ENCODE data around the gene CYP2W1.

CYP2W1 gene

DNA sequence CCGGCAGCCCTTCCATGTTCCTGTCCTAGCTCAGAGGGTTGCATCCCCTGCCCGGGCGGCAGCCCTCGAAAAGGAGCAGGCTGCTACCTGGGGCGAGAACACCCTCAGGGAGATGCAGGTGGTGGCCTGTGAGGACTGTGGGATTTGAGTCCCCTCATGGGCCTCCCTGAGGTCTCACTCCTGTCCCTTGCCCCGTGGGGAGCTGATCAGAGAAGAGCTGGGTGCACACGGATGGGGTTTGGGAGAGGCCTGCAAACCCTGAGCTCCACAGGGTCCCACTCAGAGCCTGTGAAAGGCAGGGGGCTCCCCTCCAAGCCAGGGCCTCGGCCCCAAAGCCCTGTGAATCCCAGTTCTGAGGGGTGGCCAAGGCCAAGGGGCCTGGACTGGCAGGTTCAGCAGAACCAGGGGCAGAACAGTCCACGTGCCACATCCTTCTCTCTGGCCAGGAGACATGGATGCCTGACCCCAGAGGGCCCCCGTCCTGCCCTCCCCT, 424 bp upstream of the CYP2W1 start:
- no peak for DNase-seq (ENCODE audit: low read depth in 2 of 2)

DNA sequence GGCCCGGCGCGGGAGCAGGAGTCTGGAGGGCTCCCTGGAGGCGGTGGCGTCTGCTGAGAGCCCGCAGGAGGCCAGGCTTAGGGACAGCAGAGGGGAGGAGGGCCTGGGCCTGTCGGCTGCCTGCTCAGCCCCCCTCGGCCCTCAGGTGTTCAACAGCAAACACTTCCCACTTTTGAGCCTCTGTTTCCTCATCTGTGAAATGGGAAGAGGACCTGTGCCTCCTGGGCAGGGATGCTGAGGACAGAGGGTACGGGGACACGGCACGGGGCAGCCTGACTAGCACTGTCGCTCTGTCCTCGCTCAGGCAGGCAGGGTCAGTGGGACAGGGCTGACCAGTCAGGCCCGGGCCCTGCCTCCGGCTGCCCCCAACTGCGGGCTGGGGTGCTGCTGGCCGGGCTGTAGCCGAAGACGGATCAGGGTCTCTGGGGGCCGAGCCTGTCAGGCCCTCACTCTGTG, 663 bp downstream of the CYP2W1 start:
- DNase-seq (ENCODE audit: low read depth in 2 of 2), result no peak

DNA sequence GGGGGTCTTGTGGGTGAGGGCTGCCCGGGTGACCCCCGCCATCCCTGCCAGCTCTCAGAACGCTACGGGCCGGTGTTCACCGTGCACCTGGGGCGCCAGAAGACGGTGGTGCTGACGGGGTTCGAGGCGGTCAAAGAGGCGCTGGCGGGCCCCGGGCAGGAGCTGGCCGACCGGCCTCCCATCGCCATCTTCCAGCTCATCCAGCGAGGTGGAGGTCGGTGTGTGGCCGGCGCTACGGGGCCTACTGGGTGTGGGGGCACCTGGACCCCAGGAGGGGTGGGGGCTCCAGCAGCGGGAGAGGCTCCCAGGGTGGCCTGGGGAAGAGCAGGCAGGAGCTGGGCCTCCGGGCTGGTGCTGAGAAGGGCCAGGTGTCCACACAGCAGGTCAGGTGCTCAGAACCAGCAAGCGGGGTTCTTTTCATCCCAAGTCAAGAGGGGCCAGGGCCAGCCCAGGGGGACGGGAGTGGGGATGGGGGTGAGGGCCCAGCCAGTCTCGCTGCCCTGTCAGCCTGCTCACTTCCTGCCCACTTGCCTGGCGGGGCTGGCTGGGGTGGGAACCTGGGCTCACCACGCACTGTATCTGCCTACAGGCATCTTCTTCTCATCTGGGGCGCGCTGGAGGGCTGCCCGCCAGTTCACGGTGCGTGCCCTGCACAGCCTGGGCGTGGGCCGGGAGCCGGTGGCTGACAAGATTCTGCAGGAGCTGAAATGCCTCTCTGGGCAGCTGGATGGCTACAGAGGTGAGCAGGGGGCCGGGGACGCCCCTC, 1.6 kb downstream of the CYP2W1 start:
- no peak for DNase-seq (ENCODE audit: low read depth in 2 of 2)

DNA sequence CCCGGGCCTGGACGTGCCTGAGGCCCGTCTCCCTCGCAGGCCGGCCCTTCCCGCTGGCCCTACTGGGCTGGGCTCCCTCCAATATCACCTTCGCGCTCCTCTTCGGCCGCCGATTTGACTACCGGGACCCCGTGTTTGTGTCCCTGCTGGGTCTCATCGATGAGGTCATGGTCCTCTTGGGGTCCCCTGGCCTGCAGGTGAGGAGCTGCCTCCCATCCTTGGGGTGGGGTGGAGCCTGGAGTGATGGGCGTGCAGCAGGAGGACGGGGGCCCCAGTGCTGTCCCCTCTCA, 2.1 kb downstream of the CYP2W1 start:
- no peak for DNase-seq (ENCODE audit: low read depth in 2 of 2)

DNA sequence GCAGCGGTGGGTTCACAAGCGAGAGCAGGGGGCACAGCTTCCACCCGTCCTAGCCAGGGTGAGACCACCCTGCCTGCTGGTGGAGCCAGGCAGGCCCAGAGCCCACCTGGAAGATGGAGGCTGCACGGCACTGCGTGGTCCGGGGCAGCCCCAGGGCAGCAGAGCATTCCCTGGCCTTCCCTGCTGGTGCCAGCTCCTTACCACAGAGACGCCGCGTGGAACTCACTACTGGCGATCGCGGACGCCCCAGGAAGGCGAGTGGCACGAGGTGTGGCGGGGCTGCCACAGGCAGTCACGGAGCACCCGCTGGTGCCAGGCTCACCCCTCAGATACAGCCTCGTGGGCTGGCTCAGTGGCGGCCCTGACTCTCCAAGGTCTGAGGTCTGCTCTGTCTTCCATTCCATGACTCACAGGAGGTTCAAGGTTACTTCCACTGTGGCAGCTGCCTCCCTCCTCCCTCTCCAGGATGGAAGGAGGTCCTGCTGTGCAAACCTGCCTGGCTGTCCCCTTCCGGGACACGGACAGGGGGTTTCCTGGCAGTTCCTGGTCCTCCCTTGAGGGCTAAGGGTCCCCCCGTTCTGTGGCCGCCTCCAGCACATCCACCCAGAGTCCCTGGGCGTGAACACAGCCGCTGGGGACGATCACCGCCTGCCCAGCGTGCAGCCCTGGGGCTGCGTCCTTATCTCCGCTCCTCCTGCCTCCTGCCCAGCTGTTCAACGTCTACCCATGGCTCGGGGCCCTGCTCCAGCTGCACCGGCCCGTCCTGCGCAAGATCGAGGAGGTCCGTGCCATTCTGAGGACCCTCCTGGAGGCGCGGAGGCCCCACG, 3.1 kb downstream of the CYP2W1 start:
- DNase-seq (ENCODE audit: low read depth in 2 of 2), result no peak

DNA sequence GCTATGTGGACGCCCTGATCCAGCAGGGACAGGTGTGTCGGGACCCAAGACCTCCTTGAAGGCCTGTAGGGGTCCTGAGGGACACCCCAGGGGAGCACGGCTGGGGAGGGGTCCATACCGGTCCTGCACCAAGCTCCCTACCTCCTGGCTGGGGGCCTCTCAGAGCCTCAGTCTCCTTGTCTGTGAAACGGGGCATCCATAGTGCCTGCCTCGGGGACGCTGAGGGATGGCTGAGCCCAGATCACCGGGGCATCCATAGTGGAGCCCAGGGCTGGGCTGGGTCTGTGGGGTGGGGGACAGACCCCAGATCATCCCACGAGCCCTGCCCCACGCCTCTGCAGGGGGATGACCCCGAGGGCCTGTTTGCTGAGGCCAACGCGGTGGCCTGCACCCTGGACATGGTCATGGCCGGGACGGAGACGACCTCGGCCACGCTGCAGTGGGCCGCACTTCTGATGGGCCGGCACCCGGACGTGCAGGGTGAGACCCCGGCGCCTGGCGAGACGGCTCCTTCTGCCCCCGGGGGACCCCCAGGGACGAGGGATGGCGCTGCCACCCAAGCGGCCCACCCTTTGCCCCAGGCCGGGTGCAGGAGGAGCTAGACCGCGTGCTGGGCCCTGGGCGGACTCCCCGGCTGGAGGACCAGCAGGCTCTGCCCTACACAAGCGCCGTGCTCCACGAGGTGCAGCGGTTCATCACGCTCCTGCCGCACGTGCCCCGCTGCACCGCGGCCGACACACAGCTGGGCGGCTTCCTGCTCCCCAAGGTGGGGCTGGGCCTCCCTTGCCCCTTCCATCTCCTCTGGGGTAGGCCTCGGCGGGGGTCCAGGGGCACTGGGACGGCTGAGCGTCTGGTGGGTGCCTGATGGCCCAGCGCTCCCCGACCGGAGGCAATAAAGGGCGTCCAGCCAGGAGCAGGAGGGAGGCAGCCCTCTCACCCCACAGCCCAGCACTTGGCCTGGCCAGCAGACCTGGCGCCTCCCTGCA, 4.1 kb downstream of the CYP2W1 start:
- no peak for DNase-seq (ENCODE audit: low read depth in 2 of 2)

DNA sequence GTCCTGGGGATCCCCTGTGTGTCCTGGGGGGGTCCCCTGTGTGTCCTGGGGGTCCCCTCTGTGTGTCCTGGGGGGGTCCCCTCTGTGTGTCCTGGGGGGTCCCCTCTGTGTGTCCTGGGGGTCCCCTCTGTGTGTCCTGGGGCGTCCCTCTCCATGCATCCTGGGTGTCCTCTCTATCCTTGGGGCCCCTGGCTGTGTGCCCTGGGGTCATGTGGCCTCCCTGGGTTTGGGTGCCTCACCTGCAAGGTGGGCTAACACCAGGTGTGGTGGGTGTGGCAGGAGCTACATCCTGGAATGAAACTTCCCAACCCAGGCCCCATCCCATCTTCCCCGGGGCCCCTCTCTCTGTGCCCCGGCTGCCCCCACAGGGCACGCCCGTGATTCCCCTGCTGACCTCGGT, 4.9 kb downstream of the CYP2W1 start:
- no peak for DNase-seq (ENCODE audit: low read depth in 2 of 2)

DNA sequence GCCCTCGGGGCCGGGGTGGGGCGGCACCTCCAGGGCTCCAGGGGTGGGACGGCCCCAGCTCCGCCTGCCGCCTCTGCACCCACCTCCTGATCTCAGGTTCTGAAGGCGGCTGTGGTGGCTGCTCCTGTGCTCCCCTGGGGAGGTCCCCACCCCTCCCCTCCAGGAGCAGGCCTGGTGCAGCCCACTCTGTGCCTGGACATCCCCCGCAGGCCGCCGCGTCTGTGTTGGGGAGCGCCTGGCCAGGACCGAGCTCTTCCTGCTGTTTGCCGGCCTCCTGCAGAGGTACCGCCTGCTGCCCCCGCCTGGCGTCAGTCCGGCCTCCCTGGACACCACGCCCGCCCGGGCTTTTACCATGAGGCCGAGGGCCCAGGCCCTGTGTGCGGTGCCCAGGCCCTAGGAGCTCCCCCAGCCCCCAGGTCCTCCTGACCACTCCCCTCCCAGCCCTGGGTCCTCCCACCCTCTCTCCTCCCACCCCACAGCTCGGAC, 5.5 kb downstream of the CYP2W1 start:
- DNase-seq (ENCODE audit: low read depth in 2 of 2), result no peak

DNA sequence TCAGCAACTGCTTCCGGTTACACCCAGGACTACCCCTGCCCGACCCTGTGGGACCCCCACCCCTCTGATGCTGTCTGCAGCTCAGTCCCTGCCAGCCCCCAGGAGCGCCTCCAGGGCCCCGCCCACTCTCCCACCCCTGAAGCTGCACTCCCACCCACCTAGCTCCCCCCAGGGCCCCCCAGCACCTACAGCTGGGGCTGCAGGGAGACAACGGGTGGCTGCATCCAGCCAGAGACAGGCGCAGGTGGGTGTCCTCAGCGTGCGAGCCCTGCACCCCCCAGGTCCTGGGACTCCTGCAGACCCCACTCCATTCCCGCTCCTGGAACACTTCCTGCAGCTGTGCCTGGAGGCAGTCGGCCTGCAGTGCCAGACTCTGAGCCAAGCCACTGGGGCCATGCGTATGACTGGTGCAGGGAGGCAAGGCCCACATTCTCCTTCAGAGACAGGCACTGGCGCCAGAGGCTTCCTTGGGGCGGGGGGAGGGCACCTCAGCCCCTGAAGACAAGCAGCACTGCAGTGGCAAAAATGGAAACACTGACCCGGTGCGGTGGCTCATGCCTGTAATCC, 6.1 kb downstream of the CYP2W1 start:
- DNase-seq (ENCODE audit: low read depth in 2 of 2), result no peak

DNA sequence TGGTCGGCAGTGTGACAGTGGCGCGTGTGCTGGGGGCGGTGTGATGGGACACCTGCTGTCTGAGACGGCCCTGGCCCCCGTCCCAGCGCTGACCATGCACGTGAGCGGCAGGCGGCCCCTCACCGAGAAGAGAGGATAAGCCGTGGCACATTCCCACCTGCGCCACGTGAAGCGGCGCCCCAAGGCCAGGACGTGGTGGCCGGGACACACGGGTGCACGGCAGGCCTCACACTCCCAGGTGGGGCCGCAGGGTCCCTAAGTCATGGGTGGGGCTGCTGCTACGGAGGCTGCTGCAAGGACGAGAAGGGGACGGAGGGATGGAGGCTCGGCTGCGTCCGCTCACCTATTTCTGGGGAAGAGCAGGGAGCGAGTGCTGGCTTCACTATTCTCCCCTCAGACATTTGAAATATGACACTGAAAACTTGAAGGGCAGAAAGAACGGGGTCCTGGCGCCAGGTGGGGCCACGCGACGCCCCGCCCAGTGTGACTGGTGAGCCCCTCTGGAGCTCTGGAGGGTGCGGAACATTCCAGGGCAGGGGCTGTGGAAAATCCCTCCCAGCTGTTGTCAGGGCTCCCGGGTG, 7.5 kb downstream of the CYP2W1 start:
- no peak for DNase-seq (ENCODE audit: low read depth in 2 of 2)

DNA sequence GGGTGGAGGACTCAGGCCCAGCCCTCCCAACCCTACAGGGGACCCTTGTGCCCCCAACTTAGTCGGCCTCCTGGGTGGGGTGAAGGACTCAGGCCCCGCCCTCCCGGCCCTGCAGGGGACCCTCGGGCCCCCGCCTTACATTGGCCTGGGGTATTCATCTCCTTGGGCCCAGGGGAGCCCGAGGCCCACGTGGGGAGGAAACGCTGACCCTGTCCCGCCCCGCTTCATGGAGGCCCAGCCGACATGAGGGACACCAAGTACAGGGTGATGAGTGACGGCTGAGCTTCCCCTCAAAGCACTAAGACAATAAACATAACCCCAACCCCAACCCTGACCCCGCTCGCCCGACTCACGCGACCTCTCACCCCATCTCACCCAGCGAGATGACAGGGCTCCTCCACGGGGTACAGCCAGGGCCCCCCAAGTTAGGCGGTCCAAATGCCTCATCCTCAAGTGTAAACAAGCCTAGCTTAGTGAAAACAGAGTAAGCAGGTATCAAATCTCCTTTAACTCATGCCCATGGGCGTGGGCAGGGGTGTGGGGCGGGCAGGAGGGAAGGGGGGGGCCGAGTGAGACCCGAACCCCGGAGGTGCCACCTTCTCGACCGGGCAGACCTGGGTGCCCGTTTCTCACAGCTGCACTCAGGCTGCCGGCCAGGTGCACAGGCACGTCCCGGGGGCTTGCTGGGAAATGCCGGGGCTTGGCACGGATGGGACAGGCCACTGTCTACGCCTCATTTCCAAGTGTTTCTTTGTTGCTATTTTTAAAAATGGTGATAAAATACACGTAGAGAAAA, 8.2 kb downstream of the CYP2W1 start:
- DNase-seq (ENCODE audit: low read depth in 2 of 2), result no peak

DNA sequence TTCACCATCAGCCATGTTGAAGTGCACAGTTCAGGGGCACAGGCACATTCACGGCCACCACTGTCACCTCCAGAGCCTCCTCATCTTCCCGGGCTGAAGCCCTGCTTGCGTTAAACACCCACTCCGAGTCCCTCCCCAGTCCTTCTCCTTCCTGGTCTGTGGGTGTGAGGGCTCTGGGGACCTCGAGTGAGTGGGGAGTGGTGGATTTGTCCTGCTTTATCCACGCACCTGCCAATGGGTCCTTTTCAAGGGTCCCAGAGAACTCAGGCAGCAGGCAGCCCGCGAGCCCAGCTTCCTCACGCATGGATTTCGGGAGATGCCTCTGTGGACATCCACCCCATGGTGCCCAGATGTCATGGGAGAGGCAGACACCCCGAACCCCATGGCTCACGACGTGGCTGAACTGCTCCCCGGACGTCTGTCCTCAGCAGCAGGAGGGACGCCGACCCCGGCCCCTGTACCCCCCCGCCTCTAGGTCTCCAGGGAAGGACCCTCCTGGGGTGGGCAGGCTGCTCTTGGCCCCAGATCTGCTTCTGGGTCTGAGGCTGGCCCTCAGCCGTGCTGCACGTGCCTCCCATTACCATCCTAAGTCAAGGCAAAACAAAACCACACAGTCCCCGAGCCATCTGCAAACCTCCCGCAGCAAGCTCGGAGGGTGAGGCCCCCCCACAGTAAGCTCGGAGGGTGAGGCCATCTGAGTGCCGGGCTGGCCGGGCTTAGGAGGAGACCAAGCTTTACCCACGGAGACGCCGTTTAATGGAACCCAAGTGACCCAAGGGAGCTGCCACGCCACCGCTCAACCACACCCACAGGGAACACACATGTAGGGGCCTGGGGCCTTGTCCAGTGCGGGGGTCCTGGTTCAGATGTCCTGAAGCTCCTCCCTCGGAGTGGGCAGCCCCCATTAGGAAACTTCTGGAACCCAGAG, 9.0 kb downstream of the CYP2W1 start:
- no peak for DNase-seq (ENCODE audit: low read depth in 2 of 2)

DNA sequence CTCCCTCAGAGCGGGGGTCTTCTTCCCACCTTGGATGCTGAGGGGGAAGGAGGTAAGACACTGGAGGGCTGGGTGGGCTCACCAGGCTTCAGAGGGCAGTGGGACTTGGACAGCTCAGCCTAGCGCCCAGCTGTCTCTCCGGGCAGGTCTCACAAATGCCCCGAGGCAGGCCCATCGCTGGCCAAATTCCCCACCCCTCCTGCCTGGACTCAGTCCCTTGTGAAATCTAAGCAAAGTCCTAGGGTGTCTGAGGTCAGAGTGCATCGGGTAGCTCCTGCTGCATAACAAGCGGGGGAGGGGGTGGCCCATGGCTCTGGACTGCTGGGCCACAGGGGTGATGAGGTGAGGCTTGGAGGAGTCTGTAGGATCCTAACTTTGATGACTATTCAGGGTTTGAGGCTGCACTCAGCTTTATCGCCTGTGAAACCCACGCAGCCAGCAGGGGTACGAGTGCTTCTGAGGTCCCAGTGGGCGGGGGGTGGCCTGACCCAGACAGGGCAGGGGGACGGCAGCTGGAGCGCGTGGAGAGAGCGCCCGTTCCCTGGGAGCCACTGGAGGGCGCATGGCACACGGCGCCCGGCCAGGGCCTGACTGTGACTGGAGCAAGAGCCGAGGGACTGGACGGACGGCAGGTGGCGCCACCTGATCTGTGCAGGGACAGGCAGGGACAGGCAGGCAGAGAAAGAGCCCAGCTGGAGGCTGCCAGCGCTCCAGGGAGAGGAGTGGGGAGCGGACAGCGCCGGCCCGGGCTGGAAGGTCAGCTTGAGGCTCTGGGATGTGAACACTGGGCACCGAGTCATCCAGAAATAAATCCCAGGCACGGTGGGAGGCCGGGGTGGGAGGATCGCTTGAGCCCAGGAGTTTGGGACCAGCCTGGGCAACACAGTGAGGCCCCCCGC, 10.0 kb downstream of the CYP2W1 start:
- peak; percentile 94 to 95 for DNase-seq (ENCODE audit: low read depth in 2 of 2)

DNA sequence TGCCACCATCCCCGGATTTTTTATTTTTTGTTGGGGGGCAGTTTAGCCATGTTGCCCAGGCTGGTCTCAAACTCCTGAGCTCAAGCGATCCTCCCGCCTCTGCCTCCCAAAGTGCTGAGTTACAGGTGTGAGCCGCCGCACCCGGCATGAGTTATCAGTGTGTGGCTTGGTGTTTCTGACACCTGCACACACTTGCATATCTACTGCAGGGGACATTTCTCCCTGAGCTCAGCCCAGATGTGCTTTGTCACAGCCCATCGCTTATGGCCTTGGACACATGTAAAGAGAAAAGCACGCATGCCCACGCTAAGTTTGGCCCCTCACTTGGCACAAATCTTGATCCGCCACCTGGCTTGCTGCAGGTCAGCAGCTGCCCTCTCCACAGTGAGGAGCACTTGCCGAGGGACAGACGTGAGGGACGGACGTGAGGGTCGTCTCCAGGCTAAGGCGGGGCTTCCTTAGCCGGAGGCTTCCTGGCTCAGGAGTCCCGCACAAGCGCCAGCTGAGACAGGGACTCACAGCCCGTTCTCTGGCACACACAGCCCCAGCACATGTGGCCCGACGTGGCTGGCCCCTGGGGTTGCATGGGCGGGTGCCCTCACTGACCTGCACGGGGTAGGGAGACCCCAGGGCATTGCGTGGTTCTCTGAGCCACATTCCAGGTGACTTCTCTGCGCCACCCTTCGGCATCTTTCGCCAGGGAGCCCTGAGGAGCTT, 11.8 kb downstream of the CYP2W1 start:
- no peak for DNase-seq (ENCODE audit: low read depth in 2 of 2)

DNA sequence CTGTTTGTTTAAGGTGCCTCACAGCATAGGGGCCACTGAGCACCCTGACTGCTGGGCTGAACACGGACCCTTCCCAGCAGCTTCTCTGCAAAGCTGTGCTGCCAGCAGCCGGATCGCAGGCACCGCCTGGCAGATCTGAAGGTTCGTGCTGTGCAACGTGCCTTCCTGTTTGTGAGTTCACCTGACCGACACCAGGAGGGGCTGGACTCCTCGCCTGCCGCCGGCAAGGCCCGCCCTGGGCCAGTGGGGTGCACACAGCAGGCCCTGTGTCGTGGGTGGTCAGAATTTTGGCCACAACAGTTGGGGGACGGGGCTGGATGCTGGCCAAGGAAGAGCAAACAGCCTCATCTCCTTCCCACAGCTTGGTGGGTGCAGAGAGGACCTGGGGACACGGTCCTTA, 12.6 kb downstream of the CYP2W1 start:
- DNase-seq (ENCODE audit: low read depth in 2 of 2), result no peak

DNA sequence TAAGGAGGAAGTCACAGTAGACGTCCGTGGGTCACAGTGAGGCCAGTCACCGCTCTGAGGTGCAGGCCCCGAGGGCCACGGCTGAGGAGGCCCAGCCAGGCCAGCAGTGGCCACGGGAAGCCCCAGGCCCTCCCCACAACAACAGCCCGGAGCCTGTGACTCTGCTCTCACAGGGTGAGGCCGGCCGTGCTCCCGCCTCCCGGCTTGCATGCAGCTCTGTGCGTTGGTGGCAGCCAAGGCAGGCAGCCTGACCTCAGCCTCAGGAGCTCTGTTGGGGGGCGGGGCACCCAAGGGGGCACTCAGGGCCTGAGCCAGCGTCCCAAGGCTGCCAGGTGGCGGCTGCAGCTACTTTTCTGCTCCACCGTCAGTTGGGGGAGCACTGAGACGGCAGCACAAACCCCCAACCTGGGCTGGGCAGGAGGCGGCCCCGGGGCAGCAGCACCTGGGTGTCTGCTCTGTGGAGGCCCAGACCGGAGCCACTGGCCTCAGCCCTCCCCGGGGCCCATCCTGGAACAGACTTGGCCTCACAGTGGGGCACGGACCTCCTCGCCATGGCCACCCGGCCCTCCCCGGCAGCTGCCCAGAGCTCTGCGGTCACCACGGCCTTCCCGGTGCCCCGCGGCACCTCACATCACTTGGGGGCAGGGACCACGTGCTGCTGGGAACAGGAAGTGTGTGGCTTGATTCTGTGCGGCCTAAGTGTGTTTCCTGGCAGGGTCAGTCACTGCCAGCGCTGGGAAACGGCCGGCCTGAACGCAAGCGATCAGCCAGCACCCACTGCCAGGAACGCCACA, 13.3 kb downstream of the CYP2W1 start:
- no peak for DNase-seq (ENCODE audit: low read depth in 2 of 2)
